Measurements from ENCODE around the gene SPATA20. TPM values are rescaled to one million over a fixed set of nuclear protein-coding genes. Genes with fewer than 3 reads are reported as not detected.

SPATA20 gene
- total and polyA plus RNA-seq, 5 donors: 45.9 to 71.8 (median 56.7) TPM

DNA sequence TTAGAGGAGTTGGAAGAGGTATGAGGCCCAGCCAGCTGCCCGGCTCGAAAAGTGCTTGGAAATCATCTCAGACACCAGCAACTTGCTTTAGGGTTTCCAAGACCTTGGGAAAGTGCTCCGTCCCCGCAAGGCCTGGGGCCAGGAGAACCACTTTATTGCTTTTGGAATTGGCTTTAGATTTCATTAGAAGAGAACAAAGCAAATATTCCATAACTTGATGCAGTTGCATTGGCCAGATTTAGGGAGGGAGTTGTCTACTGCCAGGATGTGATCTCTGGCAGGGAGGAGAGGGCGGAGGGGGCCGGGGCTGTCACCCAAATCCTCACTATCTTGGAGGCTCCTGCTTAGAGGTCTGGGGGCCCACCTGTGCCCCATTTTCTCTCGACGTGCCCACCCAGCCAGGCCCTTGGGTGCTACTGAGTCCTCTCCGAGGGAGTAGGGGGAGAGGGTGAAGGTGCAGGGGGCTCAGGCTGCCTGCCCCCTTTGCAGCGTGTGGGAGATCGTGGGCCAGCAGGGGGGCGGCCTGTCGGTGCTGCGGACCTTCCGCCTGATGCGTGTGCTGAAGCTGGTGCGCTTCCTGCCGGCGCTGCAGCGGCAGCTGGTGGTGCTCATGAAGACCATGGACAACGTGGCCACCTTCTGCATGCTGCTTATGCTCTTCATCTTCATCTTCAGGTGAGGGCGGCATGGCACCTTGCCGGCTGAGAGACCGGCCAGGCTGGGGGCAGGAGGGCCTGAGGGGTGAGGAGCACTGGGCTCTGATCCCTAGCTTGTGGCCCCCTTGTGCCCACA, 44.2 kb downstream of the SPATA20 start:
- H3K27me3 ChIP-seq (ENCODE audit: control insufficient read depth, insufficient read depth): no peaks in the 10 kb centered on the region
- DNase-seq (peak in 1 of 3 donors; percentile 42), ATAC-seq (no peak)
- no peak overlapping the region for H3K27ac ChIP-seq (ENCODE audit: low read length)
- H3K9me3 ChIP-seq (ENCODE audit: control insufficient read depth, low read length): no peaks in the 10 kb centered on the region
- peaks cover 18% of the 10 kb centered on the region for H3K4me1 ChIP-seq (ENCODE audit: control insufficient read depth, insufficient read depth, low read length)
- WGBS: 93% methylated on average over 24 of the region's 24 CpGs
- intact Hi-C loops (cut with DNase I): no loop called here
- no peak overlapping the region for H3K4me3 ChIP-seq (ENCODE audit: low read length)

DNA sequence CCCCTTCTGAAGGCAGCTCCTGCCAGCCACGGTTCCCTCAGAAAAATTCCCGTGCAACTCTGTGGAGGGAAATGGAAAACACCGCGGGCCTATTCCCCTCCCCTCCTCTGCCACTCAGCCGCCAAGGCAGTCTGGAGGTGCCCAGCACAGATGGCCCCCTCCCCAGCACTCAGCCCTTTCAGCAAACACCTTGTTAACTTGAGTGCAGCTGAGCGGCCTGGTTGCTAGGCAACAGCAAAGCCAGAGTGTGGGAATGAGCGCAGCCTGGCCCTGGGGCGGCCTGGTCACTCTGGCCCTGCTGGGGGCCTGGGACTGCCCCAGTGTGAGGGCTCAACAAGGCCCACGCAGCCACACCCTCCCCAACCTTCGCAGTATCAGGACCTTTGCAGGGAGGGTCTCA, 46.3 kb downstream of the SPATA20 start:
- Histone ChIP-seq H3K4me3 (ENCODE audit: low read length) (no peak overlapping the region), H3K9me3 (ENCODE audit: control insufficient read depth, low read length) (no peaks in the 10 kb centered on the region), H3K27ac (ENCODE audit: low read length) (no peak overlapping the region), H3K27me3 (ENCODE audit: control insufficient read depth, insufficient read depth) (no peaks in the 10 kb centered on the region), H3K4me1 (ENCODE audit: control insufficient read depth, insufficient read depth, low read length) (peaks cover 18% of the 10 kb centered on the region)
- ATAC-seq (peak; percentile 15 to 22), DNase-seq (peak in 2 of 3 donors; percentile 82)
- intact Hi-C loops (cut with DNase I): no loop called here
- 46% methylated on average over 10 of the region's 10 CpGs for WGBS

DNA sequence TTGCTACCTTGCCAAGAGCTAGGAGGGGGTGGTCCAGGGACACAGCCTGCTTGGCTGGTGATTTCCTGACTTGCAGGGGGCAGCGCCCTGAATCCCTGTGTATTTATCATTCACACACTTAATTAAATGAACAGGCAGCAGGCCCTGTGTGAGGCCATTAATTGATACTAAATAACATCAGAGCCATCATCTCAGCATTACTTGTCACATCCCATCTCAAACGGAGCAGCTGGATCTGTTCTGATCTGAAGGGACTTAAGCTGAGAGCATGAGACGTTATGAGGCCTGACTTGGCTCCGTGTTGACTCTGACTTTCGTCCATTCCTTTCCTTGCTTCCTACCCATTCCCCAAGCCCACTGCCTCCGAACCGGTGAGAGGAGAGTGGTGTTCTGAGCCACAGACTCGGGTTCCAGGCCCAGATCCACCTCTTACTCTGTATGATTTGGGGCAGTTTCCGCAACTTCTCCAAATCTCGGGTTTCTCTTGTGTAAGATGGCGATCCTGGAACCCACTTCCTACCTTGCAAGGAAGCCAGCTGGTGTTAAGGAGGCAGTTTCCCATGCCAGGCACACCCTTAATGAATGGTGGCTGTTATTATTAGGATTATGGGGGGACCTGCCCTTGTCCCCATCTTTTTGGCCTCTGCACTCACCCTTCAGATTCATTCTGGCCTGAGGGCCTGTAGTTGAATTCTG, 47.3 kb downstream of the SPATA20 start:
- Histone ChIP-seq H3K4me1 (ENCODE audit: control insufficient read depth, insufficient read depth, low read length) (peaks cover 9% of the 10 kb centered on the region), H3K27ac (ENCODE audit: low read length) (no peak overlapping the region), H3K27me3 (ENCODE audit: control insufficient read depth, insufficient read depth) (no peaks in the 10 kb centered on the region), H3K4me3 (ENCODE audit: low read length) (no peak overlapping the region), H3K9me3 (ENCODE audit: control insufficient read depth, low read length) (no peaks in the 10 kb centered on the region)
- peak in 1 of 3 donors; percentile 23 for DNase-seq
- 83% methylated on average over 11 of the region's 11 CpGs for WGBS
- no peak for ATAC-seq
- intact Hi-C loops (cut with DNase I): no loop called here

DNA sequence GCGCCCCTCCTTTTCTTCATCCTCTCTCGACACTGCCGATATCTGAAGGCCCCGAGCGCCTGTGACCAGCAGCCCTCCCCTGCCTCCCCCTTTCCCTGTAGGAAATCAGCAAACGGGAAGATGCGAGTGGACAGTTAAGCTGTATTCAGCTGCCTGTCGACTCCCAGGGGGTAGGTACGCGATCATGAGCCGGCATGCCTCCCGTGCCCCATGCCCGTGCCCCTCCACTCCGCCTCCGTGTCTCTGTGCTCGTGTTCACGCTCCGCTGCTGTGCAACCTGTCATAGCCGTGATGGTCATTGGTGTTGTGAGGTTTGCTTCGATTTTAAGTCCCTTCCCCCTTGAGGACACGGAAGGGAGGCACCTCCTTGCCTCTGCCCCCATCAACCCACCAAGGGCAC, 47.9 kb downstream of the SPATA20 start:
- intact Hi-C loops (cut with DNase I): loop anchor here in 1 of 4 donors (5.0 kb wide), 1 partner anchor 33 kb away; the partner anchor contains the start of gene CACNA1G
- peak in 1 of 3 donors; percentile 57 for DNase-seq
- ATAC-seq: no peak
- Histone ChIP-seq H3K4me1 (ENCODE audit: control insufficient read depth, insufficient read depth, low read length) (peaks cover 4% of the 10 kb centered on the region), H3K27me3 (ENCODE audit: control insufficient read depth, insufficient read depth) (no peaks in the 10 kb centered on the region), H3K4me3 (ENCODE audit: low read length) (no peak overlapping the region), H3K27ac (ENCODE audit: low read length) (no peak overlapping the region), H3K9me3 (ENCODE audit: control insufficient read depth, low read length) (no peaks in the 10 kb centered on the region)
- WGBS: 83% methylated on average over 21 of the region's 21 CpGs

DNA sequence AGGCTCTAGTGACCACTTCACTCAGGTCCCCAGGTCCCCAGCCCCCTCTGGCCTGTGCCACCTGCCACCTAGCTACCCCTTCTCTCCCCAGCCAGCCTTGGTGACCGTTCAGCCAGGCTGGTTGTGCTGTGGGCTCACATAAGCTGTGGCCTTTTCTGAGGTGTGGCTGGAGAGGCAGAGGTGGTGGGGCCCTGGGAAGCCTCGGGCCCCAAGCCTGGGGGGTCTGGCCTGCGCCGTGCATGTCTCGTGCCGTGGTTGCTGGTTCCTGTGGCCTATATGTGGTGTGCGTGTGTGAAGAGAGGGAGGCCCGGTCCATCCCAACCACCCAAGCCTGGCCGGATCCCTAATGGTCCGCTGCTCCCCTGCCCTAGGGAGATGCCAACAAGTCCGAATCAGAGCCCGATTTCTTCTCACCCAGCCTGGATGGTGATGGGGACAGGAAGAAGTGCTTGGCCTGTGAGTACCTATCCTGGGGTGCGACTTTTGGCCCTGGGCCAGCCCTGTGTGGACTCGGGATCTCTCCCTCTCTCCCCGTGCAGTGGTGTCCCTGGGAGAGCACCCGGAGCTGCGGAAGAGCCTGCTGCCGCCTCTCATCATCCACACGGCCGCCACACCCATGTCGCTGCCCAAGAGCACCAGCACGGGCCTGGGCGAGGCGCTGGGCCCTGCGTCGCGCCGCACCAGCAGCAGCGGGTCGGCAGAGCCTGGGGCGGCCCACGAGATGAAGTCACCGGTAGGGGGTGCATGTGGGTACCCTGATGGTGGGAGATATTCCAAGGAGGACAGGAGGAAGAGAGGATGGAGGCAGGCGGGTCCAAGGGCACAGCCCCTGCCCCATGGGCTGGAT, 49.4 kb downstream of the SPATA20 start:
- ATAC-seq: peak; percentile 32 to 39
- DNase-seq: peak; percentile 53 to 84 (median 78)

DNA sequence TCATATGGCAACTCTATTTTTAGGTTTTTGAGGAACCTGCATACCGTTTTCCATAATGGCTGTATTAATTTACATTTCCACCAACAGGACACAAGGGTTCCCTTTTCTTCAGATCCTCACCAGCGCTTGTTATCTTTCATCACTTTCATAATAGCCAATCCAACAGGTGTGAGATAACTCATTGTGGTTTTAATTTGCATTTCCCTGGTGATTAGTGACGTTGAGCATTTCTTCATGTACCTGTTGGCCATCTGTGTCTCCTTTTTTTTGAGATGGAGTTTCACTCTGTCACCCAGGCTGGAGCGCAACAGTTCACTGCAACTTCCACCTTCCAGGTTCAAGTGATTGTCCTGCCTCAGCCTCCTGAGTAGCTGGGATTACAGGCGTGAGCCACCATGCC, 51.5 kb downstream of the SPATA20 start:
- DNase-seq (no peak), ATAC-seq (no peak)
- WGBS: 76% methylated on average over 5 of the region's 5 CpGs
- intact Hi-C loops (cut with DNase I): loop anchor here in 1 of 4 donors (5.0 kb wide), 1 partner anchor 36 kb away; the partner anchor contains the start of gene CACNA1G
- H3K4me3 ChIP-seq (ENCODE audit: low read length): no peak overlapping the region
- H3K27me3 ChIP-seq (ENCODE audit: control insufficient read depth, insufficient read depth): no peaks in the 10 kb centered on the region
- H3K9me3 ChIP-seq (ENCODE audit: control insufficient read depth, low read length): no peaks in the 10 kb centered on the region
- no peak overlapping the region for H3K27ac ChIP-seq (ENCODE audit: low read length)
- H3K4me1 ChIP-seq (ENCODE audit: control insufficient read depth, insufficient read depth, low read length): no peaks in the 10 kb centered on the region

More for the DNA sequence above, 49.4 kb downstream of the SPATA20 start:
- 66% methylated on average over 34 of the region's 34 CpGs for WGBS
- H3K4me1 ChIP-seq (ENCODE audit: control insufficient read depth, insufficient read depth, low read length): no peaks in the 10 kb centered on the region
- H3K27ac ChIP-seq (ENCODE audit: low read length): no peak overlapping the region
- H3K27me3 ChIP-seq (ENCODE audit: control insufficient read depth, insufficient read depth): no peaks in the 10 kb centered on the region
- intact Hi-C loops (cut with DNase I): loop anchor here in 1 of 4 donors (5.0 kb wide), 1 partner anchor 34 kb away; the partner anchor contains the start of gene CACNA1G
- H3K4me3 ChIP-seq (ENCODE audit: low read length): no peak overlapping the region
- no peaks in the 10 kb centered on the region for H3K9me3 ChIP-seq (ENCODE audit: control insufficient read depth, low read length)

- no peak overlapping the region for H3K27ac ChIP-seq (ENCODE audit: low read length)
- DNase-seq: no peak
- WGBS: 91% methylated on average over 15 of the region's 15 CpGs
- intact Hi-C loops (cut with DNase I): loop anchor here in 1 of 4 donors (5.0 kb wide), 1 partner anchor 37 kb away; the partner anchor contains the start of gene CACNA1G
- ATAC-seq: no peak
- H3K4me1 ChIP-seq (ENCODE audit: control insufficient read depth, insufficient read depth, low read length): peaks cover 6% of the 10 kb centered on the region
- H3K4me3 ChIP-seq (ENCODE audit: low read length): no peak overlapping the region
- H3K9me3 ChIP-seq (ENCODE audit: control insufficient read depth, low read length): no peaks in the 10 kb centered on the region
- no peaks in the 10 kb centered on the region for H3K27me3 ChIP-seq (ENCODE audit: control insufficient read depth, insufficient read depth)
Measured at GRCh38 chr17:50599606-50600005, 52.6 kb downstream of the SPATA20 start.

DNA sequence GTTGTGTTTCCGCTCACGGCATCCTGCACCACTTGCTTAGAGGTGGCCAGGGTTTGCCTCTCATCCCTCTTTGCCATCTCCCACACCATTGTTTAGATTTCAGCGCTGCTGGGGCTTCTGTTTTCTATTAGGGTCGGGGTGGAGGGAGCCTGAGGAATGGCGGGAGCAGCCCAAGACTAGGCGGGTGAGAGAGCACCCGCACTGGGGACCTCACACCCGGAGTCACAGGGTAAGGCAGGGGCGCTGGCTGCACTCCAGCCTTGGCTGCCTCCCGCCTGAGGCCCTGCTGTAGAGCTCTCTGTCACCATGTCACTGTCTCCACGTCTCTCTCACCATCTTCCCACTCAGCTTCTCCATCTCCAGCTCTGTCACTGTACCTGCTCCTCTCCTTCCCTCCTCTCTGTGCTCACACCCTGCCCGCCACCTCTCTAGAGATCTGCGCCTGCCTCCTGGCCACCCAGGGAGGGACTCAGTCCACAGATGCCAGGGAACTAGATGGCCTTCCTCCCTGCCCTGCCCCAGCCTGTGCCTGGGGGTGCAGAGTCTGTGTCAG, 54.9 kb downstream of the SPATA20 start:
- no peak for ATAC-seq
- DNase-seq: no peak
- WGBS: 65% methylated on average over 13 of the region's 13 CpGs
- Histone ChIP-seq H3K9me3 (ENCODE audit: control insufficient read depth, low read length) (no peaks in the 10 kb centered on the region), H3K4me3 (ENCODE audit: low read length) (no peak overlapping the region), H3K27me3 (ENCODE audit: control insufficient read depth, insufficient read depth) (no peaks in the 10 kb centered on the region), H3K4me1 (ENCODE audit: control insufficient read depth, insufficient read depth, low read length) (peaks cover 10% of the 10 kb centered on the region), H3K27ac (ENCODE audit: low read length) (no peak overlapping the region)
- intact Hi-C loops (cut with DNase I): no loop called here

DNA sequence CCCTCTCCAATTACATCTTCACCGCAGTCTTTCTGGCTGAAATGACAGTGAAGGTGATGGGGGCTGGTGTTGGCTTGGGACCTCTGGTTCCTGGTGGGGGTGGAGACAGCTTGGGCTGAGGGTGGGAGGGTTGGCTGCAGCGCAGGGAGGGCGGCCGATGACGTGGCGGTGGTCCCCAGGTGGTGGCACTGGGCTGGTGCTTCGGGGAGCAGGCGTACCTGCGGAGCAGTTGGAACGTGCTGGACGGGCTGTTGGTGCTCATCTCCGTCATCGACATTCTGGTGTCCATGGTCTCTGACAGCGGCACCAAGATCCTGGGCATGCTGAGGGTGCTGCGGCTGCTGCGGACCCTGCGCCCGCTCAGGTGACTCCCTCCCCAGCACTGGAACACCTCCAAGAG, 55.9 kb downstream of the SPATA20 start:
- intact Hi-C loops (cut with DNase I): no loop called here
- Histone ChIP-seq H3K27ac (ENCODE audit: low read length) (no peak overlapping the region), H3K27me3 (ENCODE audit: control insufficient read depth, insufficient read depth) (no peaks in the 10 kb centered on the region), H3K4me1 (ENCODE audit: control insufficient read depth, insufficient read depth, low read length) (peaks cover 10% of the 10 kb centered on the region), H3K4me3 (ENCODE audit: low read length) (no peak overlapping the region), H3K9me3 (ENCODE audit: control insufficient read depth, low read length) (no peaks in the 10 kb centered on the region)
- DNase-seq (no peak), ATAC-seq (no peak)
- 85% methylated on average over 18 of the region's 18 CpGs for WGBS

GRCh38 chr17:50603340-50603739, 56.4 kb downstream of the SPATA20 start:
- 66% methylated on average over 9 of the region's 9 CpGs for WGBS
- no peak for DNase-seq
- intact Hi-C loops (cut with DNase I): no loop called here
- ATAC-seq: no peak
- Histone ChIP-seq H3K27me3 (ENCODE audit: control insufficient read depth, insufficient read depth) (no peaks in the 10 kb centered on the region), H3K4me1 (ENCODE audit: control insufficient read depth, insufficient read depth, low read length) (peaks cover 10% of the 10 kb centered on the region), H3K27ac (ENCODE audit: low read length) (no peak overlapping the region), H3K9me3 (ENCODE audit: control insufficient read depth, low read length) (no peaks in the 10 kb centered on the region), H3K4me3 (ENCODE audit: low read length) (no peak overlapping the region)

Measured in right cardiac atrium (tissue), 5 donors.